DND-41 (cell line): Measurements from ENCODE around the gene PDE7B.

ENCODE experiments used
- EZH2 ChIP-seq: IDR thresholded peaks from 3 replicates; pipeline ENCODE4 v1.6.1; 2012; ENCODE audit warnings: borderline replicate concordance, low read depth, mild to moderate bottlenecking, moderate library complexity, low read length, inconsistent platforms; ENCODE audit not compliant: severe bottlenecking
- TF ChIP-seq, protein P1 (sequence below): IDR thresholded peaks from 2 replicates; pipeline ENCODE4 v1.5.1; 2012; ENCODE audit warnings: borderline replicate concordance, low read length, moderate library complexity, mild to moderate bottlenecking; ENCODE audit not compliant: poor library complexity, severe bottlenecking; ENCODE audit errors: extremely low read depth

DNA sequence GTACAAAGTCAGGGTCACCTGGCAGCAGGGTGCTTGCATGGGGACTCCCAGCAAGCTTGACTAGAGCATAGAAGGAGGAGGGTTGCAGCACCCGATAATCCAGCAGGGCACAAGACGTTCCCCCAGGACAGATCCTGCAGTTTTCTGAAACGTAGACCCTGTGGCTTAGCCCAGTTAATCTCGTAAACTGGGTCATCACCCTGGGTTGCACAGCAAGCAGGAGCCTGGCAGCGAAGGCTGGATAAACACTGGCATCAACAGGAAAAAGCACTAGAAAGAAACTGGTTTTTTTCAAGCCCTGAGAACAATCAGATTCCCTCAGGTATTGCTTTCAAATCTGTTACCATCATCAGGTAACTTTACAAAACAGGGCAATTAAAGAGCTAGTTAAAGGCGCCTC lies 92.6 kb downstream of the PDE7B start:
- TF ChIP-seq, protein P1, sequence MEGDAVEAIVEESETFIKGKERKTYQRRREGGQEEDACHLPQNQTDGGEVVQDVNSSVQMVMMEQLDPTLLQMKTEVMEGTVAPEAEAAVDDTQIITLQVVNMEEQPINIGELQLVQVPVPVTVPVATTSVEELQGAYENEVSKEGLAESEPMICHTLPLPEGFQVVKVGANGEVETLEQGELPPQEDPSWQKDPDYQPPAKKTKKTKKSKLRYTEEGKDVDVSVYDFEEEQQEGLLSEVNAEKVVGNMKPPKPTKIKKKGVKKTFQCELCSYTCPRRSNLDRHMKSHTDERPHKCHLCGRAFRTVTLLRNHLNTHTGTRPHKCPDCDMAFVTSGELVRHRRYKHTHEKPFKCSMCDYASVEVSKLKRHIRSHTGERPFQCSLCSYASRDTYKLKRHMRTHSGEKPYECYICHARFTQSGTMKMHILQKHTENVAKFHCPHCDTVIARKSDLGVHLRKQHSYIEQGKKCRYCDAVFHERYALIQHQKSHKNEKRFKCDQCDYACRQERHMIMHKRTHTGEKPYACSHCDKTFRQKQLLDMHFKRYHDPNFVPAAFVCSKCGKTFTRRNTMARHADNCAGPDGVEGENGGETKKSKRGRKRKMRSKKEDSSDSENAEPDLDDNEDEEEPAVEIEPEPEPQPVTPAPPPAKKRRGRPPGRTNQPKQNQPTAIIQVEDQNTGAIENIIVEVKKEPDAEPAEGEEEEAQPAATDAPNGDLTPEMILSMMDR = no peak
- no peak for TF ChIP-seq EZH2
